NCI-H526 (cell line): ENCODE data around the gene DENND5A.
"Not testable (repeated sequence)": the region's sequence is repeated elsewhere in the genome, so short reads cannot be mapped to it uniquely, and the experiment has no call there.

Experiments used
- DNase-seq, 2 experiments: peaks; one replicate each; lab custom pipeline; 2025; lab: John Stamatoyannopoulos, UW

The DENND5A gene

DNA sequence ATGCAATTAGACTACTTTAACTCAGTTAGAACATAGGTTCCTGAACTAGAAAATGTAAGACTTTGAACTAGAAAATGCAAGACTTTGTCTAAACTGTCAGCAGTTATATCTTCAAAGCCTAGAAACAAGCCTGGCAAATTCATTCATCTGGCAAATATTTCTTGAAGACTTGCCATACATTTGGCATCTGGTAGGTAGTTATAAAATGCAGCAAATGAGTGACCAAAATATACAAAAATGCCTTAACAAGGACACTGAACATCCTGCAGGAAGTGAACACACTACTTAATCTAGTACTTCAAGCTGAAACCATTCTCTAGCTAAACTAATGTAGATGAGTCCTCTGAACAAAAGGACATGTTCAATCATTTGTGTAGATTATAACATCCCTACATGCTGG lies 89.0 kb downstream of the DENND5A start:
- DNase-seq, result no peak

DNA sequence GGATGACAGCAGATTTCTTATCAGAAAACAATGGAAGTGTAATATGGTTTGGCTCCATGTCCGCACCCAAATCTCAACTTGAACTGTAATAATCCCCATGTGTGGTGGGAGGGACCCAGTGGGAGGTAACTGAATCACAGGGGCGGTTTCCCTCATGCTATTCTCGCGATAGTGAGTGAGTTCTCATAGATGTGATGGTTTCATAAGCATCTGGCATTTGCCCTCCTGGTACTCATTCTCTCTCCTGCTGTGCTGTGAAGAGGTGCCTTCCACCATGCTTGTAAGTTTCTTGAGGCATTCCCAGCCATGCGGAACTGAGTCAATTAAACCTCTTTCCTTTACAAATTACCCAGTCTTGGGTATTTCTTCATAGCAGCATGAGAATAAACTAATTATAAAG lies 92.8 kb downstream of the DENND5A start:
- DNase-seq, result no peak

DNA sequence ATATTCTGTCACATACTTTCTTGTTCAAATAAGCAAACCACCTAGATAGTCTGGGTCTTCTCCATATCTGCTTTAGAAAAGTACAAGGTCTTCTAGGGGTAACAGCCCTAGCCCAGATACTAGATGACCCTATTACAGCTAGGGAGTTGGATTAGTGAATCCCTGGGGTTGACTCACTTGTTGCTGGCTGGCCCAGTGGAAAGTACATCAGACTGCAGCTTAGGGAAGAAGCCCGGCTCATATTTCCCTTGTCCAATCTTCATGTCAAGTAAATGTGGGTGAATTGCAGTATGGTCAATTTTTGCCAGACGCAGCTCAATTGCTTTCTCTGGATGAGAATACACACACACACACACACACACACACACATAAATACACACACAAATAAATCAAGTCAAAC lies 94.7 kb downstream of the DENND5A start:
- no peak for DNase-seq

DNA sequence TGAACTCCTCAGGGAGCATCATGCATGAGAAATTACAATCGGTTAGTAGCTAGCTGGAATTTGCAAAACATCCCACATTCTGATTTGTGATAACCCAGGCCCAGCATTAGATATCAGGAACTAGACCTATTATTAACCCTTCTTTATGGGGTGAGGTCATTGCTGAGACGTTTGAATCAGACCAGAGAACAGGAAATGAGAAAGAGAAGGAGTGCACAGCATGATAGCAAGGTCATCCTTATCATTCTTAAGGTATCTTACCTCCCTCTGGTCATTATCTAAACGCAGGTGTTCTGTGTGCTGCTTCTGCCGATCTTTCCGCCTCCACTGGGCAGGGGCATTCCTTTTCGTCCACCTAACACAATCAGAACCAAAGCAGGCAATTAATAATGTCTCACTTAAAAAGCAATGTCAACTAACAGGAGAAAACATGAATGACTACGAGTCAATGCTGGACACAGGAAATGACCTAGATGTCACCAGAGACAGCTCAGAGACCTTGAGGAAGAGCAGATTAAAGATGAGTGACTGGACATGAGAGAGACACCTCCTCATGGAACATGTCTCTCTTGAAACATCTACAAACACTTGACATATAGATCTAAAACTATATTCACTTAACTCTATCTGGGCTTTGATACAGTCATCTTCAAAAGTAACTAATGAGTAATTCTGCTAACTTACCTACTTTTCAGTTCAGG lies 95.4 kb downstream of the DENND5A start:
- DNase-seq, result no peak

DNA sequence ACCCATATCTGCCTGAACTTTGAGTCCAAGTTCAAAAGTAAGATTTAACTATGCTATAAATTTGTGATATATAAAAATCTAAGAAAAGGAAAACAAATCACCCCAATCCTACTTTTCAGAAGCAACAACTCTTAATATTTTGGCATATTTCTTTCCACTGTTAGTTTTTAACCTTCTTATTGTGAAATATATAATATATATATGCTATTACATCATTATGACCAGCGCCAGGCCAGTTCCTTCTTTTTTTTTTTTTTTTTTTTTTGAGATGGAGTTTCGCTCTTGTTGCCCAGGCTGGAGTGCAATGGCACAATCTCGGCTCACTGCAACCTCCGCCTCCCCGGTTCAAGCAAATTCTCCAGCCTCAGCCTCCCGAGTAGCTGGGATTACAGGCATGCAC lies 103.2 kb downstream of the DENND5A start:
- DNase-seq, result not testable (repeated sequence)

DNA sequence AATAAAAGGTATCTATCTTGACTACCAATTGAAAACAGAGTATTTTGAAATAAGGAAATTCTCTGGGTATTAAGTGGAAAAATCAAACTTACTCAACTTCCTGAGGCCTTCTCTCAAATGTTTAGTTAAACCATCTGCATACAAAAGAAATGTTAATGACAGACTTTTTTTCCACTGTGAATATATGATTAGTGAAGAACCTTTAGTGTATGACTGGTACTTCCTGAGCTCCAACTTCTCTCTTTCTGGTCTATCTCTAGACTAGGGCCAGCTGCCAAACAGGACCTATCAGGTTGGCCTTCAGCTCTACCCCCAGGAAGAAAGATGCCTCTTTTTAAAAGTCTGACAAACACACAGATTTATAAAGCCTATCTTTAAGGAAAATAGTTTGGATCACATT lies 105.0 kb downstream of the DENND5A start:
- DNase-seq, result no peak

DNA sequence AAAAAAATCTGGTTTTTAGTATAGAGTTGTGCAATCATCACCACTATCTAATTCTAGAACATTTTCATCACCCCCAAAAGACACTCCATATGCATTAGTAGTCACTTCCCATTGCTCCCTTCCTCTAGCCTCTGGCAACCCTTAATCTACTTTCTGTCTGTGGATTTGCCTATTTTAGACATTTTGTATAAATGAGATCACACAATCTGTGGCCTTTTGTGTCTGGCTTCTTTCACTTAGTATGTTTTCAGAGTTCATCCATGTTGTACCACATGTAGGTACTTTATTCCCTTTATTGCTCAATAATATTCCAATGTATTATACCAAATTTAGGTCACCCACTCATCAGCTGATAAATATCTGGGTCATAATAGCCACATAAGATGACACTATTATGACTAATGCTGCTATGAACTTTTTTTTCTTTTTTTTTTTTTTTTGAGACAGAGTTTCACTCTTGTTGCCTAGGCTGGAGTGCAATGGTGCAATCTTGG lies 106.2 kb downstream of the DENND5A start:
- DNase-seq, result no peak

DNA sequence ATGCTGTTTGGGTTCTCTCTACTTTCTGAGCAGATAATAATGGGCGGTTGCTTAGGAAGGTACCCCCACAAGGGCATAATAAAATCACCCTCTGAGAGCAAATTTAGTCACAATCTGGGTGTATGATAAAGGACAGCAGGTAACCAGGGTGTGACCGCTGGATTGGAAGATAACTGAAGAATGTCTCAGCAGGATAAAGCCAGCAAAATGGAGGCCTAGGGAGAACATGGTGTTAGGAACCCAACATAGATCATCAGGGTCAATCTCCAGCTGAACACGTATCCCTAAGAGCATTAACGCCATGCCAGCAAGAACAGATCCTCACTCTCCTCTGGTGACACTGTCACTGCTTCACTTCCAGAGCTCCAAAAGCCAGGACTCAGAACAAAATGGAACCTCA lies 109.2 kb downstream of the DENND5A start:
- DNase-seq, result no peak

DNA sequence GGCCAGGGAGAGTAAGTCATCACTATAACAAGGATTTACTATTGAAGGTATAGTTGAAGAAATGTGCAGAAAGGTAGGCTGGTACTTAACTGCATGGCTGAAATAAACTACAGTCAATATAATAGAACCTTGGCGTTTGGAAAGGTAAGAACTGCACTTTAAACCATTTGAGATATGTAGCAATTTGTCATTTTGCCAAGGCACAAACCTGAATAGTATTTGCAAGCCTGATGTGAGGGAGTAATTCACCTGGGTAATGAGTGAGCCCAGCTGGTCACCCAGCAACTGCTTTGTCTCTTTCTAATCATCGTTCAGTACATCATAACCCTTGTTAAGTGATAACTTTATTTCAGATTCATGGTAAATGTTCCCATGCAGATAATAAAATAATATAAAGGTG lies 111.5 kb downstream of the DENND5A start:
- DNase-seq, result no peak

DNA sequence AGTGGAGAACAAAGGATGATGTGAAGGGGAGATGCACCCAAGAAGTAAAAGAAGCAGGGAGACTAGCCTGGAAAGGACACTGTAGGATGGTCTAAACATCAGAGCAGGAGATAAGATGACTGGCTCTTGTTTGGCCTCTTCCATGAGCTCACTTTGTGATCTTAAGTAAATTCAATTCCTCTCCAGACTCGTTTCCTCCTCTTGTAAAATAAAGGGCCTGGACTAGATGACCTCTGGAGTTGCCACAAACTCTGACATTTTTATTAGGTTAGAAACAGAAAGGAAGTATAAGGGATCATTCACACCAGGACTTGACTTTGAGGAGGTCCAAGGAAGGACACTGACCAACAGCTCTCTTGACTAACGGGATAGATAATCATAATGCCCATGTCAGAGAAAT lies 113.5 kb downstream of the DENND5A start:
- no peak for DNase-seq

DNA sequence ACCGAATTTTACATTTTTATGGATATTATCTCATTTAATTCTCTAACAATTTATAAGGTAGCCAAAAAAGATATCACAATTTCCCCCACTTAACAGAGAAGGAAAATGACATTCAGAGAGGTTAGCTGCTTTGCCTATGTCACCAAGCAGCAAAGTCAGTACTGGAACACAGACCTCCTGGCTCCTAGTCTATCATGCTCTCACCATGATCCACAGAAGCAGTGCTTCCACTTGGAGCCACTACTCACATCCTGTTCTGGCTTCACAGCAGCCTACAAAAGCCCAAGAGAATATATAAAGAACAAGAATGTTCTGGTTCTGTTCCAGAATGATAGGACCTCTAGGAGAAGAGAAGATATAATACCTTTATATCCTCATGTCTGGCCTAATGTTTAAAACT lies 114.2 kb downstream of the DENND5A start:
- no peak for DNase-seq

DNA sequence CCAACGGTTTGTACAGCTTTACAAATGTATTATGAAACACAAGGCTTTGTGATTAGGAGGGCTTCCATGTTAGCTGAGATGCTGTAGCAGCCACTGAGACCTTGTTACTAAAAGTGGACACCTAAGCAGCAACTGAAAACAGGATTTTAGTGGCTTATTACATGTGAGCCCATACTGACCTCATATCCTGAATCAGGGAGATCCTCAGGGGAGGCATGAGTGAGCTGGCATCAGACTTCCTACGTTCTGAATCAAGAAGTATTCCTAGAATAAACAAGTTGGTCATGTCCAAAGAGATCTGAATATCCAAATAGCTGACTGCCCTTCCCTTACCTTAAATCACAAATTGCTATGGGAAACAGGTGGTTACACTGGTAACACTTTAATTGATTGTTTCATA lies 114.6 kb downstream of the DENND5A start:
- no peak for DNase-seq

DNA sequence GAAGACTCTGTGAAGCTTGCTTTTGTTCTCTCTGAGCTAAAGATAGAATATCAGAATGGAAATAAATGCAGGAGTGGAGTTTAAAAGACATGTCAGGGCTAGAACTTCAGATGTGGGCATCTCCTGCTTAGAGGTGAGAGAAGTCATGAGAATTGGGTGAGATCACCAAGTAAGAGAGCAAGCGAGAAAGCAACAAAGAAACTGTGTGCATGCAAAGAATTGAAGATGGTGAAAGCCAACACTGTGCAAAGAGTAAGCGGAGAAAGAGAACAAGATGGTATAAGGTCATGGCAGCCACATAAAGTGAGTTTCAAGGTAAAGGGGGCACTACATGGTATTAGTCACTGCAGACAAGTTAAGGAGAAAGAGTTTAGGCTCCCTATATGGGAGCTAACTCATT lies 116.4 kb downstream of the DENND5A start:
- DNase-seq, result no peak

DNA sequence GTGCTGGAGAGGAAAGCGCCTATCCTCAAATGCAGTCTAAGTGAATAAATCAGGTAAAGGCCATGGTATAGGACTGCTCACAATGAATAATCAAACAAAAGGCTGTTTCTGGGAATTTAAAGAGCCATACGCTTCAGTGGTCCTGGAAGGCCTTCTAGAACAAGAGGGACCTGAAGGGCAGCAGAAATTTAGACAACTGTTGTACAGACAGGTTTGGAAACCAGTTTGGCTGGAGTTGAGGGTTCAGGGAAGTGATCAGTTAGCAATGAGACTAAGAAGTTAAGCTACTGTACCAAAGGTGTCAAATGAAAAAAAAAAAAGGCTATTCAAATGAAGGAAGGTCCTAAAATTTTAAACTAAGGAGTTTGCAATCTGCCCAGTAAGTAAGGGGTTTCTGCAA lies 117.1 kb downstream of the DENND5A start:
- no peak for DNase-seq

DNA sequence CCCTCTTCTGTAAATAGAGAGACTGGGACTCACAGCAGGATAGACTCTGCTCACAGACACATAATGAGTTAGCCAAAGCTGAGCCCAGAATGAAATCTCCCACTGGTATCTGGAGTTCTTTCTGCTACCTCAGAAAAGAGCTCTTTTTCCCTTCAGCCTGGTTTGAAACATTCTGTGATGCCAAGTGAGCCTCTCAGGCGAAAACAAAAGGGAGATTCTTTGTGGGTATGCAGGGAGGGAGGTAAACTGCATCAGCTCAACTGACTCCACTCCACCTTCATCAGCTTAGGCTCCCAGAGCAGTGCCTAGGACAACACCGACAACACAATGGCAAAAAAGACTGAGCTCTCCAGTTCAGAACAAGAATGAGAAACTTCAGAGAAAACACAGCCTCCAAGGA lies 118.7 kb downstream of the DENND5A start:
- no peak for DNase-seq

DNA sequence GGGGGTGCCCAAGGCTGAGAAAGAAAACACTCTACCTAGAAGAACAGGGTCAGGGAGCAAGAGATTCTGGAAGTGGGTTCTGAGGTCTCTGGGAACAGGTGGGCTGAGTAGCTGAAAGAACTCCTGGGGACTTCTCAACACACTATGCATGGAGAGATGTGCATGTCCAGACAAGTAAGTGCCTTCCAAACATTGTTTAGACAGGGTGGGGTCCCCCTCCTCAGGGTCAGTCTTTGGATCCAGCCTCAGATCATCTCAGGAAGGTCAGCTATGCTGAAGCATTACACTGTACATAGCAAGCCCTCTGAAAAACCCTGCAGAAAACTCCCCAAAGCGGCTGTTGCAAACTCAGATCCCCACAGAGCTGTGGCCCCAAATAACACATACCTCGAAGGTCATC lies 119.9 kb downstream of the DENND5A start:
- no peak for DNase-seq

DNA sequence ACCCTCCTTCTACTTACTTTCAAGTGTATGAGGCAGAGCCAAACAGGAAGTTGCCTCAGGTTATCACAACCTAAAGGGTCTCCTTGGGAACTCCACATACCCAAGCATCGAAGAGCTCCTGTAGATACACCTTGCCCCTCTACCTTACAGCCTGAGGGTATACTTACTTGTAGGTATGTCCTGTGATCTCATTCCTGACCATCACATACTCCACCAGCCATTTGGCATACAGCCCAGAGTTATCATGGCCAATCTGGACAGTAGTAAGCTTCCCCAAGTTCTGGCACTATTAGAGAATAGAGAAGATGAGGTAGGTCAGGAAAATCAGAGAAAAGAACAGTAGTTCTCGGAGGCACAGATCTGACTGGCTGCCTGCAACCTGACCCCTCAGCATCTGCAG lies 120.3 kb downstream of the DENND5A start:
- DNase-seq, result no peak

DNA sequence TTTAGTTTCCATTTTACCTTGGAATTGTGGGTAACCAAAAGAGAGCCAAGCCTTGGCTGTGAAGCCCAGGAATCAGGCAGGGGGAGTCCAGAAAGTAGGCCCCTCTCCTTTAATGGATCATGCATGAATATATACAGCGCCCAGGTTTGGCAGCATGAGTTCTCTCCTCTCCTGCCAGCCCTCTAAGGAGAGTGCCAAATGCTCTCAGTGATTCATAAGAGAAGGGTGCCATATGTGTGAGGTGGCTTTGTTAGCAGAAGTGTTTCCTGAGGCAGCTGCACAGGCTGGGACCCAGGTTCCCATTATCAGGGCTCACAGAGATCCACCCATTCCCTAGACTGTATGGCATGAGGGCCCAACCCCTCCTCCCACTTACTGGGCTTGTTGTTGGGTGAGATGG lies 121.4 kb downstream of the DENND5A start:
- no peak for DNase-seq

DNA sequence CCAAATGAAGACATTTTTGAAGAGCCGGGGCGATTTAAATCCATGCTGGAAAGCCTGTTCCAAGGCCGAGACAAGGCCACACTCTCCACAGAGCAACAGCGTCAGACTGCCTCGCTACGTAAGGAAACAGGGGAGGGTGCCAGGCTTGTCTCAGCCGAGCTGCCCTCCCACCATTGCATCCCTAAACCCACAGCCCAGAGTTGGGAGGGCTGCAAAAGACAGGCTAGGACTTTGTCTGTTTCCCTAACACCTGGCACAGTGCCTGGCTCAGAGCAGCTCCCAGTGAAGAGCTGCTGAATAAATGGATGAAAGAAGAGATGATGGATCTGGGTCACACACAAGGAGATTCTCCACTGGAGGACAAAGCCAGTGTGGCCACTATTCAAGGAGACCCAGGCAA lies 122.4 kb downstream of the DENND5A start:
- DNase-seq, result no peak

DNA sequence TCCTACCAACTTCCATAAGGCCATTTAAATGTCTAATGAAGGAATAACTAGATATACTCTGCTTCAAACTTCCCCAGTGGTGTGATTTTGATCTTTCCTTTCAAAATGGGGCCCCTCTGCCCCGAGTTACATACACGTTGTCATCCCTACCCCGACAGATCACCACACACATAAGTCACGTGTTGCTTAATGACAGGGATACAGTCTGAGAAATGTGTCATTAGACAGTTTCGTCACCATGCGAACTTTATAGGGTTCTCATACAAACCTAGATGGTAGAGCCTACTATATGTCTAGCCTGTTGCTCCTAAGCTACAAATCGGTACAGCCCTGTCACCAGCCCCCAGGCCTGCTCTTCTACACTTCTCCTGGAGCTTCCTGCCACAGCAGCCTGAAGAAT lies 124.0 kb downstream of the DENND5A start:
- DNase-seq, result no peak

DNA sequence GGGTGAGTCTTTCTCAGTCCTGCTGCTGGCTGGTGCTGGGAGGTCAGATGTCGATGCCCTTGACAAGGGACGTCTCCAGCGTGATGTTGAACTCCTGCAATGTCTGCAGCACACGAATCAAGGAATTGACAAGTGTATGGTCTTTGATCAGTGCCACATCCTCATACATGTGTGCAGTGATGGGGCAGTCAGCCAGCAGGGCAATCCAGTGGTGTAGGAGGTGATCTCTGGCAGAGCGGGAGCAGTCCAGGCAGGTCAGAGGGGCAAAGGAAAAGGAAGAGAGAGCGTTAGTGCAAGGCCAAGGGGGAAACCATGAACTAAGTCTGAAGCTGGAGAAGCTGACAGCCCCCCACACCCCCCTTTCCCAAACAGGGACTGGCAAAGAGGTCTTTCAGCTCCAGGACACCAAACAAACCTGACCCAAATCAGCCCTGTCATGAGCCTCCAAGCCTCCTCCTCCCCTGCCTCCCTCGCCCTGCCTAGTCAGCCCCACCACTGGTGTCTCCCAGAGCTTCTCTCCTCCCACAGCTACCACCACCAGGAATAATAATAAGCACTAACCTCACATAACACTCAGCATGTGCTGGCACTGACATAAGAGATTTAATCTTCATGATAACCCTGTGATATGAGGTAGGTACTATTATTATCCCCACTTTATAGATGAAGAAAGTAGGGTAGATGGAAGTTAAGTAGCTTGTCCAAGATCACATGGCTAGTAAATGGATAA lies 125.4 kb downstream of the DENND5A start:
- DNase-seq, result no peak

DNA sequence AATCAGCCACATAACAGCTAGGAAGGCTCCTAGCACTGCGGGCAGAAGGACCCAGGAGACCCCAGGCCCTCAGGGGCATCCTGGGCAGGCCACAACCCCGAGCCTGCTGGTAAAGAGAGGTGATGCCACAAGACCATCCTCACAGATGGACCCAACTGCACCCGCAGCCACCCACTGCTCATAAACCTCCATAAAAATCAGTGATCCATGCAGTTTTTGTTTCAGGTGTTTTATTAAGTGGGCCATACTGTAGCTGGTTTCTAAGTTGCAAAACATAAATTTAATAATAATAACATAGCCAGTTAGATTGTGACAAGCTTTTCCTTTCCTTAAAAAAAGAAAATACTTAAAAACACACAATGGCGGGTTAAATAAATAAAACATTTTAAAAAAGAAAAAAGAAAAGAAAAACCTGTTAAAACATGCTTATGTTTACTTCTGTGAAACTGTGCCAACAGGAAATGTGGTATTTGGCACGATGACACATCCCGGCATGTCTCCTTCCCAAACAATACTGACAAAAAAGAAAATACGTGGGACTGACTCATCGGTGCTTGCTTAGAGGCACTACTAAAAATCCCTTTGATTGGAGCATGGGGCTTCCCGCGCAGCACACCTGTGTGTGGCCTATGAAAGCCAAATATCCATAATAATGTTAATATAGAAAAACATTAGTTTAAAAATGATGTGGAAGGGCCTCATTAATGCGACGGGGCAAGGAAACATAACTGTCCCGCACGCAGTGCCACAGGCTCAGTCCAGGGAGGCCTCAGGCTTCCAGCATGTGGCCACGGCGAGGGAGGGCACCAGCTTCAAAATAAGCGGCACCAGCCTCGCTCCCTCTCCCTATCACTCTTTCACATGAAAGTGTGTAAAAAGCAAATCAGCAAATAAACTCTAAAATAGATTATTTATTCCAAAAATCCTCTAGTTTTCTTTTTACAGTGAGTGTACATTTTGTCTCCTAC lies 126.3 kb downstream of the DENND5A start:
- DNase-seq, result peak; percentile 17 to 68

DNA sequence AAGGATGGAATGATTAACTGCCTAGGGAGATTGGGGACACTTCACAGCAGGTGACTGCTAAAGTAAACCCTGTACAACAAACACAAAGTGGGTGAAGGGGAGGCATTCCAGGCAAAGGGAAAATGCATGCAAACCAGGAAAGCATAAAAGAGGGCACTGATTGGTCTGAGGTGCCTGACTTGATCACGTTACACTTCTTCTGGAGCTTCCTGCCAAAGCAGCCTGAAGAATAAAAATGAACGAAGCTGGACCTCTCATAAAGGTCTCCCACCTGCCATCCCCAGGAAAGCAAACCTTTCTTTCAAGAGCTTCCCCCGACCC lies 127.1 kb downstream of the DENND5A start:
- peak; percentile 38 to 64 for DNase-seq
